ENCODE results near the gene NADK.
"Not testable (repeated sequence)": the region's sequence is repeated elsewhere in the genome, so short reads cannot be mapped to it uniquely, and the experiment has no call there.

GRCh38 chr1:1704284-1704957 is 73.8 kb downstream of the NADK start:
- not testable (repeated sequence) for TF ChIP-seq POLR2A, CTCF, POLR2AphosphoS5, EP300 (IDR thresholded peaks at IDR 0.05)
